Measurements from ENCODE around the gene LMO1. TPM values are rescaled to one million over a fixed set of nuclear protein-coding genes. Genes with fewer than 3 reads are reported as not detected.

Gene LMO1
- total RNA-seq, 2 experiments from 2014 or later, result not detected

- CTCF ChIA-PET, result no interaction called here
- POLR2A ChIA-PET, result no interaction called here
These were observed 2.9 kb upstream of the LMO1 start for GRCh38 chr11:8266246-8267241.

GRCh38 chr11:8265681-8266241 lies 2.1 kb upstream of the LMO1 start:
- ChIA-PET CTCF (no interaction called here), POLR2A (no interaction called here)

DNA sequence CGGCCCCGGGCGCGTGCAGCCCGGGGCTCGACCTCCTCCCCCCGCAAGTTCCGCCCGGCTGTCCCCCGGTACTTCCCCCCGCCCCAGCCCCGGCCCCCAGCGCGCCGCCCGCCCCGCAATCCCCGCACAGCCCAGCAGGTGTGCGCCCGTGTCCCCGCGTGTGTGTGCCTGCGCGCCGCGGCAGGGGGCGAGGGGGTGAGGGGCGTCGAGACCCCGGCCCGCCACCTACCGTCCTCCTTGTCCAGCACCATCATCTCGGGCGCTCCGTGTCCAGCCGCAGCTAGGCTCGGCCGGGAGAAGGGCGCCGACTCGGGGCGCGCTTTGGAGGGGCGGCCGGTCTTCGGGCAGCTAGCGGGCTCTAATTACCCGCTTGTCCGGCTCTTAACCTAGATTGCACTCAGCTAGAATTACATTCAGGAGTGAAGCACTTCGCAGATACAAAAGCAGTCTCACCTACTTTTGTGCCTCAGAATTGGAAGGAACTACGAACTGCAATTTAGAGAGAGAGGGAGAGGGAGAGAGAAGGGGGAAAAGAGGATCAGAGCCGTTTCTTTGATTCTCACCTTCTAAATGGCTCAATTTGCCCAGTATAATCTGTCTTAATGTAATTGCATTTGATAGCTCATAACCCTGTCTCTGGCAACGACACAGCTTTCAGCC lies 439 bp downstream of the LMO1 start:
- CTCF ChIA-PET, result interaction anchor here (0.7 to 2.4 kb wide), 10 partner anchors 9 to 303 kb away, joined by 3 to 10 read pairs (median 3); no protein-coding TSS in a partner anchor
- POLR2A ChIA-PET, result interaction anchor here (0.7 kb wide), 2 partner anchors 16 to 22 kb away, joined by 3 read pairs; no protein-coding TSS in a partner anchor

DNA sequence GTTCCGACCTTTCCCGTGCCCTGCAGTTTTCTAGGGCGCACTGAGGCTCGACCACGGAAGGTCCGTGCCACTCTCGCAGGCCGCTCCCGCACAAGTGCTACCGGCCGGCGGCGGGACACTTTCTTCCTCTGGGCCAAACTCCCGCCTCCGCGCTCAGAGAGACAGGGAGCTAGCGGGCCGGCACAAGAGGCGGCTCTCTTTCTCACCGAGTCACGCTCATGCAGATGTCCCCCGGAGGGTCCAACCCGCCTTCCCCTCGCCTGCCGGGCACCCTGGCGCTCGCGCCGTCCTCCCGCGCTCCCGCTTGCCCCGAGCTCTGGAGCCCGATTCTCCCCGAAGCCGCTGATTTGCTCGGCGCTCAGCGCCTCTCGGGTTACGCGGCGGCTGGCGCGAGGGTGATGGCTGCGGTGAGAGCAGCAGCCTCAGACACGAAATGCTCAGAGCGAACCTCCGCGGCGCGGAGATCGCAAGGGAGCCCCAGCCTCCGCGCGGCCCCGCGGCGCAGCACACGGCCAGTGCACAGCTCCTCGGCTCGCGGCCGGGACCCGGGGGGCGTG lies 1.0 kb downstream of the LMO1 start:
- POLR2A ChIA-PET, result no interaction called here
- CTCF ChIA-PET, result interaction anchor here (1.8 to 2.4 kb wide), 3 partner anchors 8 to 38 kb away, joined by 4 to 10 read pairs (median 8); no protein-coding TSS in a partner anchor

DNA sequence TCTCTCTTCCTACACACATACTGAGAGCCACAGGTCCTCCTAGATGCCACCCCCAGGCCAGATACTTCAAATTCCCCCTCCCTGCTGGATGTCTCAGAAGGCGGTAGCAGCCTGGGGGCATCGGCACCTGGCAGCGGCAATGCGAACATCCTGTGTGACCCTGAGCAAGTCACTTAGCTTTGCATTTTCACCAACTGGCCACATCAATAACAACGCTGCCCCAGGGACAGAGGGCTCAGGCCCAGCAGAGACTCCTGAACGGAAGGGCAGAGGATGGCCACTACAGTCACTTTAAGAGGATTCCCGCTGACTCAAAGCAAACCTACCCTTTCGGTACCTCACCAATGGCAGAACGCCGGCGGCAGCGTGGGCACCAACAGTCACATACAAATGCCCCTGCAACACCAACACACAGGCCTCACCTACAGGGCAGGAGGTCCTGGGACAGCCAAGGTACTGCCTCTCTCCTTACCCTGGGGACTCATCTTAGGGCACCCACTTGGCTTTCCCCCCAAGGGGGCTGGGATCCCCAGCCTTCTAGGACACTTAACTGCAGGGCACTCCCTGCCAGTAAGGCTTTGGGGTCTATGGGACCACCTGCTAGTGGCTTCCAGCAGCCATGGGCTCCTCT lies 1.6 kb downstream of the LMO1 start:
- CTCF ChIA-PET, result interaction anchor here (1.8 to 2.4 kb wide), 2 partner anchors 9 to 16 kb away, joined by 4 to 10 read pairs; no protein-coding TSS in a partner anchor
- POLR2A ChIA-PET, result no interaction called here

GRCh38 chr11:8261291-8261690 lies 2.4 kb downstream of the LMO1 start:
- POLR2A ChIA-PET, result no interaction called here
- CTCF ChIA-PET, result interaction anchor here (1.1 to 1.8 kb wide), 2 partner anchors 10 to 13 kb away, joined by 4 read pairs; no protein-coding TSS in a partner anchor

GRCh38 chr11:8260202-8260966 lies 3.3 kb downstream of the LMO1 start:
- ChIA-PET POLR2A (no interaction called here), CTCF (interaction anchor here (1.1 to 1.8 kb wide), 2 partner anchors 11 to 12 kb away, joined by 4 read pairs; no protein-coding TSS in a partner anchor)

DNA sequence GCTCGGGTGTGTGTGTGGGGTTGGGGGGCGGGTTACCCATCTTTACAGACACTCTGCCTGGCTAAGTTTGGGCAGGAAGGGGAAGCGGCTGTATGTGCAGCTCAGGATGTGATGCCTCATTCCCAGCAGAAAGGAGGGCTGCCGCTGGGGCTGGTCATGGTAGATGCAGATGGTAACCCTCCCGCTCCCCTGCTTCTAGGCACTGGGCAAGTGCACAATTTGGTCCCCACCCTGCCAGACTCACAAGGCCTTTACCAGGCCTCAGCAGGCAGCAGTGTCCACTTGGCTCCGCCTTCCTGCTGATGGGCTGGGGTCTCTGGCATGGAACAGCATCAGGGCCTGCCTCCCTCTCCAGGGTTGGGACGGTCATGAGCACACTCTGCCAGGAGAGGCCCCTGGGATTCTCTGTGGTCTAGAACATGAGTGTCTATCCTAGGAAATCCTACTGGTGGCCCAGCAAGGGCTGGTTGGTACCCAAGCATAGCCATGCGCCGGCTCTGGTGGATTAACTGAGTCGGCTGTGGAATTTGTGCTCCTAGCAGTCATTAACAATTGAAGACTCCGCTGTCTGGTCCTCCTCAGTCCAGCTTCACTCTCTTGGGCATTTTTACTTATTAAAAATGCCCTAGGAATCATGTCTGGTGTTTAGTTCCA lies 4.2 kb downstream of the LMO1 start:
- ChIA-PET CTCF (no interaction called here), POLR2A (no interaction called here)

GRCh38 chr11:8258784-8259183 lies 4.9 kb downstream of the LMO1 start:
- POLR2A ChIA-PET, result no interaction called here
- CTCF ChIA-PET, result no interaction called here

DNA sequence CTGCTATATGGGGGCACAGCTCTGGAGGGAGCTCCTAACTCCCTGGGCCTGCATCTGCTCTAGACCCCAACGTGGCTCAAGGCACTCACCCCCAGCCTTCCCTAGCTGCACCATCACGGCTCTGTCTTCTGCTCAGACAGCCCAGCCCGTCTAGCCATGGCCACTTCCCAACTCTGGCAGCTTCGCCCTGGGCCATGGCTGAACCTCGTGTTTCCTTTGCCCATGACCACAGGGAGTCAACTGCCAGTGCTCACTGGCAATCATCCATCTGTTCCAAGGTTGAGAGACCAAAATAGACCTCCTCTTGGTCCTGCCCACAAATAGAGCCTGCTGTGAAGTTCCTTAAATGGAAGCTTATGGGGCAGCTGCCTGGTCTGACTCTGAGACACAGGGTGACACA lies 5.4 kb downstream of the LMO1 start:
- ChIA-PET POLR2A (no interaction called here), CTCF (interaction anchor here (0.6 kb wide), 1 partner anchor 35 kb away, joined by 4 read pairs; no protein-coding TSS in a partner anchor)

DNA sequence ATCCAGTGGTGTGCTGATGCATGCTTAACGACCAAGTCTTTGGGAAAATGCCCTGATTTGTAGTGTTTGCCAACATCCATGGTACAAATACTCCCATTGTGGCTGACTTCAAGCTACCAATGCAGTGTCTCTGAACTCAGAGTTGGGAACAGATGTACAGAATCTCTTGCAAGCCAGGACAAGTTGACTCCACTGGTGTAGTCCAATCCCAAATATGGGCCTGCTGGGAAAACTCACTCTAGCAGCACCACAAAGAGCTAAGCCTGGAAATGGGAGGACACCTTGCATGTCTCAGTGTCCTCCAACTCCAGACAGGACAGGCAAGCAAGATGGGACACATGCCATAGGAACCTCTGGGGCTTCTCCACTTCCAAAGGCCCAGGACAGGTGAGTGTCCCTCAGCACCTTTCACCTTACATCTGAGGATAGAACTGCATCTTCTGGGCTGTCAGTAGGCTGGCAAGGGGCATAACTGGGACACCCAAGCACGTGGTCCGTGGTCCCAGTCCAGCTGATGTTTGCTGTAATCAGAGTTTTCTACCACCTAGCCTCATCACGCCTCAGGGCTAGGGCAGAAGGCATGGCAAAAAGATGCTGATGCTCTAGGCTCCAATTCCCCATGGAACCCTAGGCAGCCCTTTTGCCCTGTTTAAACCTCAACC lies 6.5 kb downstream of the LMO1 start:
- CTCF ChIA-PET, result no interaction called here

DNA sequence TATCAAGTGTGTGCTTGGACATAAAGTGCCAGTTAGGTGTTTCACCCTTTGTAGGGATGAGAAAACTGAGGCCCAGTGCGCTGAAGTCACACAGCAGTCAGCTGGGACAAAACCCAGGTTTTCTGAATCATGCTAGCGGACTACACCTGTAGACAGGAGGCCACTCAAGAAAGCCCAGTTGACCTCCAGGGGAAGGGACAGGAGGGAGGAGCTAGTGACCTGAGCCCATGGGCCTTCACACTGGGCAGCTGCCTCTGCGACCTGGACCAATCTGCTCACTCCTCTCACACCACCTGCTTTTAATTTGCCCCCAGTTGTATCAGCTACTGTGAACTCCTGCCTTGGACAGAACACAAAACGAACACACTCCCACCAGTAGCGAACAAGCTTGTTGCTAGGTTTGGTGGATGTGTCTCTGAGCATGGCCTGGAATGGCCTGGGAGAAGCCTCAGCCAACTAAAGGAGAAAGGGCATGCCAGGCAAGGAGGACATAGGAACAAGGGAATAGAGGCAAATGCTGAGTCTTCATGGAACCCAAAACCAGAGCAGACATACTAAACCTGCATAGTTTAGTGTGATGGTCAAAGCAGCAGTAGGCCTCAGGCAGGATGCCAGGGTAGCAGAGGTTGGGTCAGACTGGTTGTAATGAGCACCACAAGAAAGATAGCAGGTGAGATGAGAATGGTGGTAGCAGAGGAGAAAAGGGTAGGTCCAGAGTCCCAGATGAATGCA lies 7.2 kb downstream of the LMO1 start:
- ChIA-PET POLR2A (no interaction called here), CTCF (interaction anchor here (0.7 kb wide), 1 partner anchor 136 kb away, joined by 4 read pairs; no protein-coding TSS in a partner anchor)

More for the DNA sequence above, 6.5 kb downstream of the LMO1 start:
- POLR2A ChIA-PET, result no interaction called here

- ChIA-PET POLR2A (no interaction called here), CTCF (no interaction called here)
These were observed 10.1 kb downstream of the LMO1 start for GRCh38 chr11:8253566-8253965.

DNA sequence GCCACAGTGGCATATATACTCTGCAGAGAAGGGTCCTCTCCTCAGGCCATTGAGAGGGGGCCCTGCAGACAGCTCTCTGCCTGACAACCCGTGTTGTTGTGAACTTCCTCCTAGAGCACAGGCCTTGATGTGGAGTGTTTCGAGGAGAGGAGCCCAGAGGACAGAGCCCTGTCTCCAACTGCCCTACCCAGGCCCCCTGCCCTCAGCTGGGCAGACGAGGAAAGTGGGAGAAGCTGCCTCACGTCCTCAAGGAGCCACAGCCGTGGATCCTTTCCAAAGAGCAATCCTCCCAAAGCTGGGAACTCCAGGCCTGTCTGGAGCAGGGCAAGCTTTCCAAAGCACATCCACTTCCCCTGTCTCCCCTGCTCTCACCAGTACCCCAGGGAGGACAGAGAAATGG lies 10.7 kb downstream of the LMO1 start:
- POLR2A ChIA-PET, result no interaction called here
- CTCF ChIA-PET, result no interaction called here

- ChIA-PET CTCF (no interaction called here), POLR2A (no interaction called here)
These were observed 11.3 kb downstream of the LMO1 start for GRCh38 chr11:8252388-8252787.

DNA sequence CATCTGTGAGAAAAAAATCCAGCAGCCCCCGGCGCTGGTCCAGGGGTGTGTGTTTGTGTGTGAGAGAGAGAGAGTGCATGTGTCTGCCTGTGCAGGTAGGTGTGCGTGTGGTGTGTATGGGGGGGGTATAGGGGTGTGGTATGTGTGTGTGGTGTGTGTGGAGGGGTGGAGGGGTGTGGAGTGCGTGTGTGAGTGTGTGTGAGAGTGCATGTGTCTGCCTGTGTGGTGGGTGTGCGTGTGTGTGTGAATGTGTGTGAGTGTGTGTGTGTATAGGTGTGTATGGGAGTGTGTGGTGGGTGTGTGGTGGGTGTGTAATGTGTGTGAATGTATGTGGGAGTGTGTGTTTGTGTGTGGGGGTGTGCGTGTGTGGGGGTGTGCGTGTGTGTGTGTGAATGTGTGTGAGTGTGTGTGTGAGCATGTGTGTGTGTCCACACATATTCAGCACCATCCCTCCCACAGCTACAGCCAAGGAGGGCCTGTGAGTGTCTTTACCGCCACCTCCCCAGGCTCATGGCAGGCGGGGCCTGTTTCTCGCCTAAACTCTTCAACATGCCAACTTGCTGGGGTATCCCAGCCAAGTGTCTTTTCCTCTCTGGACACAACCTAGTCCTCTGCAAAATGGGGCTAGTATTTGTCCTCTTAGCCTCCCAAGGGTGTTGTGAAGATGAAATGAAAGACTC lies 11.9 kb downstream of the LMO1 start:
- ChIA-PET CTCF (no interaction called here), POLR2A (no interaction called here)

All from activated CD8-positive, alpha-beta memory T cell treated with anti-CD3 and anti-CD28 coated beads for 36 hours (primary cell).